ENCODE data around the gene TIMP3. TPM values are rescaled to one million over a fixed set of nuclear protein-coding genes. Genes with fewer than 3 reads are reported as not detected.
"Not testable (repeated sequence)": the region's sequence is repeated elsewhere in the genome, so short reads cannot be mapped to it uniquely, and the experiment has no call there.

Gene TIMP3
- total RNA-seq: 8.7 TPM
- 29.7 TPM for polyA plus RNA-seq
- long read RNA-seq, donor 1, full-length matches to known transcripts: 1 of 1 reads
- long read RNA-seq, donor 1, partial matches to known transcripts: 0 of 1 reads
- long read RNA-seq, donor 1, other reads (novel, unspliced or antisense): 0 of 1 reads
- long read RNA-seq, donor 2, full-length matches to known transcripts: 19 of 19 reads
- long read RNA-seq, donor 2, partial matches to known transcripts: 0 of 19 reads
- long read RNA-seq, donor 2, other reads (novel, unspliced or antisense): 0 of 19 reads
- long read RNA-seq, donor 3, full-length matches to known transcripts: 11 of 29 reads
- long read RNA-seq, donor 3, partial matches to known transcripts: 18 of 29 reads
- long read RNA-seq, donor 3, other reads (novel, unspliced or antisense): 0 of 29 reads
- long read RNA-seq, donor 4, full-length matches to known transcripts: 9 of 9 reads
- long read RNA-seq, donor 4, partial matches to known transcripts: 0 of 9 reads
- long read RNA-seq, donor 4, other reads (novel, unspliced or antisense): 0 of 9 reads
- long read RNA-seq, donor 5, full-length matches to known transcripts: 17 of 17 reads
- long read RNA-seq, donor 5, partial matches to known transcripts: 0 of 17 reads
- long read RNA-seq, donor 5, other reads (novel, unspliced or antisense): 0 of 17 reads
- long read RNA-seq, donor 6, full-length matches to known transcripts: 13 of 13 reads
- long read RNA-seq, donor 6, partial matches to known transcripts: 0 of 13 reads
- long read RNA-seq, donor 6, other reads (novel, unspliced or antisense): 0 of 13 reads
- long read RNA-seq, donor 7, full-length matches to known transcripts: 6 of 6 reads
- long read RNA-seq, donor 7, partial matches to known transcripts: 0 of 6 reads
- long read RNA-seq, donor 7, other reads (novel, unspliced or antisense): 0 of 6 reads
- long read RNA-seq, donor 8, full-length matches to known transcripts: 15 of 15 reads
- long read RNA-seq, donor 8, partial matches to known transcripts: 0 of 15 reads
- long read RNA-seq, donor 8, other reads (novel, unspliced or antisense): 0 of 15 reads
- long read RNA-seq, donor 9, full-length matches to known transcripts: 7 of 7 reads
- long read RNA-seq, donor 9, partial matches to known transcripts: 0 of 7 reads
- long read RNA-seq, donor 9, other reads (novel, unspliced or antisense): 0 of 7 reads
- long read RNA-seq, donor 10, full-length matches to known transcripts: 10 of 10 reads
- long read RNA-seq, donor 10, partial matches to known transcripts: 0 of 10 reads
- long read RNA-seq, donor 10, other reads (novel, unspliced or antisense): 0 of 10 reads

DNA sequence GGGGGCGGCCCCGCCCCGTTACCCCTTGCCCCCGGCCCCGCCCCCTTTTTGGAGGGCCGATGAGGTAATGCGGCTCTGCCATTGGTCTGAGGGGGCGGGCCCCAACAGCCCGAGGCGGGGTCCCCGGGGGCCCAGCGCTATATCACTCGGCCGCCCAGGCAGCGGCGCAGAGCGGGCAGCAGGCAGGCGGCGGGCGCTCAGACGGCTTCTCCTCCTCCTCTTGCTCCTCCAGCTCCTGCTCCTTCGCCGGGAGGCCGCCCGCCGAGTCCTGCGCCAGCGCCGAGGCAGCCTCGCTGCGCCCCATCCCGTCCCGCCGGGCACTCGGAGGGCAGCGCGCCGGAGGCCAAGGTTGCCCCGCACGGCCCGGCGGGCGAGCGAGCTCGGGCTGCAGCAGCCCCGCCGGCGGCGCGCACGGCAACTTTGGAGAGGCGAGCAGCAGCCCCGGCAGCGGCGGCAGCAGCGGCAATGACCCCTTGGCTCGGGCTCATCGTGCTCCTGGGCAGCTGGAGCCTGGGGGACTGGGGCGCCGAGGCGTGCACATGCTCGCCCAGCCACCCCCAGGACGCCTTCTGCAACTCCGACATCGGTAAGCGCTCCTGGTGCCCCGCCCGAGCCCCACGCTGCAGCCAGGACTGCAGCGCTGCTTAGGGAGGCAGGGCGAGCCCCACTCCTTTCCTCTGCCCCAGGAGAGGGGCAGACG, at the start of gene TIMP3:
Gene TIMP3 (plus strand): TSS at position 169 of the 700 bp plus-strand sequence. CDS start 297 bp downstream, at position 466.
- peaks cover 26 to 31% of the 10 kb centered on the region in 2 donors for H3K27me3 ChIP-seq (ENCODE audit: control insufficient read depth in 2 of 2, insufficient read depth in 1 of 2, low read length in 1 of 2)
- H3K4me1 ChIP-seq (ENCODE audit: control insufficient read depth in 2 of 2, insufficient read depth in 2 of 2, low read length in 2 of 2): peaks cover 10 to 26% of the 10 kb centered on the region in 2 donors
- H3K36me3 ChIP-seq (ENCODE audit: control insufficient read depth in 2 of 2, insufficient read depth in 2 of 2, low read length in 1 of 2): no peaks in the 10 kb centered on the region
- no peaks in the 10 kb centered on the region for H3K9me3 ChIP-seq (ENCODE audit: control insufficient read depth in 2 of 2, insufficient read depth in 1 of 2, low read length in 1 of 2)
- H3K27ac ChIP-seq (ENCODE audit: low read depth in 1 of 2, low read length in 1 of 2): no peak within 1 kb of the TSS
- under 1% methylated on average over 72 of the region's 72 CpGs for WGBS
- peak in 4 of 9 donors; percentile 22 to 58 (median 48) for DNase-seq (ENCODE audit: low read depth in 6 of 9, low spot score in 9 of 9)
- H3K4me3 ChIP-seq (ENCODE audit: low read length in 2 of 2): peak within 1 kb of the TSS; percentile 46 to 49

DNA sequence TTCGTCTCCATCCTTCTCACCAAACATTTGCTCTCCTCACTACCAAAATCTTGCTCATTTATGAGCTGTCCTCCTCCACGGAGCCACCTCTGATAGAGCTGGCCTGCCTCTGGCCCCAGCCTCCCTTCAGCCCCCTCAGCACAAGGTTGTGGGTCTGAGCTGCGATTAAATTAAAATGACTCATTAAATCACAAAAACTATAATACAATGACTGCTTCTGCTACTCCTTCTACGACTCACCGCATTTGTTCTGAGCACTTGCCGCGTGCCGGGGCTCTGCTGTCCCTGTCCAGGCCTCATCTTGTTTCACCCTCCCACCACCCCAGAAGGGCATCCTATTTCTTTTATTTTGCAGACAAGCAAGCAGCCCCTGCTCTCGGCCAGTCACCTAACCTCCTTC, 49.2 kb upstream of the TIMP3 start:
- peaks cover 0 to 10% of the 10 kb centered on the region in 2 donors for H3K4me1 ChIP-seq (ENCODE audit: control insufficient read depth in 2 of 2, insufficient read depth in 2 of 2, low read length in 2 of 2)
- no peak for DNase-seq (ENCODE audit: low read depth in 6 of 9, low spot score in 9 of 9)
- no peak overlapping the region for H3K27ac ChIP-seq (ENCODE audit: low read depth in 1 of 2, low read length in 1 of 2)
- H3K4me3 ChIP-seq (ENCODE audit: low read length in 2 of 2): no peak overlapping the region
- H3K9me3 ChIP-seq (ENCODE audit: control insufficient read depth in 2 of 2, insufficient read depth in 1 of 2, low read length in 1 of 2): no peaks in the 10 kb centered on the region
- WGBS: 83% methylated on average over 9 of the region's 9 CpGs
- no peaks in the 10 kb centered on the region for H3K36me3 ChIP-seq (ENCODE audit: control insufficient read depth in 2 of 2, insufficient read depth in 2 of 2, low read length in 1 of 2)
- H3K27me3 ChIP-seq (ENCODE audit: control insufficient read depth in 2 of 2, insufficient read depth in 1 of 2, low read length in 1 of 2): no peaks in the 10 kb centered on the region

DNA sequence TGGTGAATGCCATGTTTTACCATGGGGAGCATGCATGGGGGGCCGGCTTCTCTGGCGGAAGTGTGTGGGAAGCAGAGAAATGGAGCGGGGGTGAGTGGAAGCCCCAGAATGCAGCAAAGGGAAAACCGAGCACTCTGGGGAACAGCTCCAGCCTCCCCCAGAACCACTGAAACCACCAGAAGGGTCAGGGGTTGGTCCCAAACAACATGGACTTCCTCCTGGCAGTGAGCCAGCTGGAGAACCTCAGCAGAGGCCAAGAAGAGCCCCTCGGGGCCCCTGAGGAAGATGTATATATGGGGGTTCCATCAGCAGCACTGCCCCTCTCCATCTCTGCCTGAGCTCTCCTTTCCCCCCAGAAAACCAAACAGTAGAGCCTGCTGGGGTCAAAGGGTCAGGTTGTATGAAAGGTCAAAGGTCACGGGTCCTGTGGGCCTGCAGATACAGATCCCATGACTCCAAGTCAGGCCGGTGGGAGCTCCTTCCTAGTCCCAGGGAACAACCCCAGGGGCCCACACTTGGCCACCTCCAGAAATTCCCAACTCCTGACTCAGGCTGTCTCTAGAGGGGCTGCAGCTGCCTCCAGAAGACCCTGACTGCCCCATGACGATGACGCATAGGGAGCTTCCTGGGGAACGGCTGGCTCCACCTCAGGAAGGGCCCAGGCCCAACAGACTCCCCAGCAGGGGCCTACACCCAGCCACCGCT, 48.5 kb upstream of the TIMP3 start:
- H3K36me3 ChIP-seq (ENCODE audit: control insufficient read depth in 2 of 2, insufficient read depth in 2 of 2, low read length in 1 of 2): no peaks in the 10 kb centered on the region
- DNase-seq (ENCODE audit: low read depth in 6 of 9, low spot score in 9 of 9): no peak
- no peak overlapping the region for H3K4me3 ChIP-seq (ENCODE audit: low read length in 2 of 2)
- no peaks in the 10 kb centered on the region for H3K9me3 ChIP-seq (ENCODE audit: control insufficient read depth in 2 of 2, insufficient read depth in 1 of 2, low read length in 1 of 2)
- H3K27me3 ChIP-seq (ENCODE audit: control insufficient read depth in 2 of 2, insufficient read depth in 1 of 2, low read length in 1 of 2): no peaks in the 10 kb centered on the region
- WGBS: 81% methylated on average over 11 of the region's 11 CpGs
- H3K4me1 ChIP-seq (ENCODE audit: control insufficient read depth in 2 of 2, insufficient read depth in 2 of 2, low read length in 2 of 2): peaks cover 0 to 10% of the 10 kb centered on the region in 2 donors
- H3K27ac ChIP-seq (ENCODE audit: low read depth in 1 of 2, low read length in 1 of 2): no peak overlapping the region

DNA sequence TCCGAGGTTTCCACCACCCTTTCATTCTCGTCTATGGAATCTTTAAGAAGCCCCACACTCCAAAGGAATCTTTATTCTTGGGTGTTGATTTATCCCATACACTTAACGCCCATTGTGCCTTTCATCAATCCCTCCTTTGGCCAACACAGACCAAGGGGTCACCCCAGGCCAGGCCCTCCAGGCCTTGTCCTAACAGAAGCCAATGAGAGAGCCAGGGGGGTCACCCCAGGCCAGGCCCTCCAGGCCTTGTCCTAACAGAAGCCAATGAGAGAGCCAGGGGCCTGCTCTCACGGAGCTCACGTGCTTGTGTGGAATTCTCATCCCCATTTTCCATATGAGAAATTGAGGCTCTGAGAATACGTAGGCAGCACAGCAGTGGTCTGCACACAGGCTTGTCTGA, 47.9 kb upstream of the TIMP3 start:
- Histone ChIP-seq H3K4me3 (ENCODE audit: low read length in 2 of 2) (no peak overlapping the region), H3K9me3 (ENCODE audit: control insufficient read depth in 2 of 2, insufficient read depth in 1 of 2, low read length in 1 of 2) (no peaks in the 10 kb centered on the region), H3K36me3 (ENCODE audit: control insufficient read depth in 2 of 2, insufficient read depth in 2 of 2, low read length in 1 of 2) (no peaks in the 10 kb centered on the region), H3K27ac (ENCODE audit: low read depth in 1 of 2, low read length in 1 of 2) (no peak overlapping the region), H3K4me1 (ENCODE audit: control insufficient read depth in 2 of 2, insufficient read depth in 2 of 2, low read length in 2 of 2) (peaks cover 0 to 10% of the 10 kb centered on the region in 2 donors), H3K27me3 (ENCODE audit: control insufficient read depth in 2 of 2, insufficient read depth in 1 of 2, low read length in 1 of 2) (no peaks in the 10 kb centered on the region)
- no peak for DNase-seq (ENCODE audit: low read depth in 6 of 9, low spot score in 9 of 9)
- 93% methylated on average over 6 of the region's 6 CpGs for WGBS

DNA sequence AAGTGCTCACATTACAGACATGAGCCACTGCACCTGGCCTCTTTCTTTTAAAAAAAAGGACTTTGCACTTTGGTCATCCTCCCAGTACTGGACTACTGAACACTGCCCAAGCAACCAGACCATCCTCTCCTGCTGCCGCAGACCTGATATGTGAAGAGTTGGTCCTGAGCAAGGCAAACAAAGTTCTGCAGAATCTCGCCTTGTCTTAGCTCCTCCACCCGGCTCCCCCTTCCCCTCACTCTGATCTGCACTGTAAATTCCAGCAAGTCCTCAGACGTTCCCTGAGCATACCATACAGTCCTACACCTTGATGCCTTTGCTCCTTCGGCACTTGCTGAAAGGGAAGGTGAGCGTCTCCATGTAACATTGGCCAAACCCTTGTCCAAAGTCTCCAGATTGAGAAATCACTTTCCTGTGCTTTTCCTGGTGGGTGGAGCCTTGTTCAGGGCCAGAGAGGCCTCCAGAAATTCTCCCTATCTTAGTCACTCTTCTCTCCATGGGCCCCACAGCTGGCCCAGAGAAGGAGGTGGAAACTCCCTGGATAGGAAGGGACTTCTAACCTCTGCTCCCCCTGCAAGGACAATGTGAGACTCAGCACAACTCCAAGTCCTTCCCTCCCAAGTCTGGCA, 47.0 kb upstream of the TIMP3 start:
- H3K27ac ChIP-seq (ENCODE audit: low read depth in 1 of 2, low read length in 1 of 2): no peak overlapping the region
- WGBS: 88% methylated on average over 6 of the region's 6 CpGs
- peaks cover 0 to 10% of the 10 kb centered on the region in 2 donors for H3K4me1 ChIP-seq (ENCODE audit: control insufficient read depth in 2 of 2, insufficient read depth in 2 of 2, low read length in 2 of 2)
- DNase-seq (ENCODE audit: low read depth in 6 of 9, low spot score in 9 of 9): no peak
- H3K4me3 ChIP-seq (ENCODE audit: low read length in 2 of 2): no peak overlapping the region
- H3K27me3 ChIP-seq (ENCODE audit: control insufficient read depth in 2 of 2, insufficient read depth in 1 of 2, low read length in 1 of 2): no peaks in the 10 kb centered on the region
- no peaks in the 10 kb centered on the region for H3K9me3 ChIP-seq (ENCODE audit: control insufficient read depth in 2 of 2, insufficient read depth in 1 of 2, low read length in 1 of 2)
- H3K36me3 ChIP-seq (ENCODE audit: control insufficient read depth in 2 of 2, insufficient read depth in 2 of 2, low read length in 1 of 2): no peaks in the 10 kb centered on the region

DNA sequence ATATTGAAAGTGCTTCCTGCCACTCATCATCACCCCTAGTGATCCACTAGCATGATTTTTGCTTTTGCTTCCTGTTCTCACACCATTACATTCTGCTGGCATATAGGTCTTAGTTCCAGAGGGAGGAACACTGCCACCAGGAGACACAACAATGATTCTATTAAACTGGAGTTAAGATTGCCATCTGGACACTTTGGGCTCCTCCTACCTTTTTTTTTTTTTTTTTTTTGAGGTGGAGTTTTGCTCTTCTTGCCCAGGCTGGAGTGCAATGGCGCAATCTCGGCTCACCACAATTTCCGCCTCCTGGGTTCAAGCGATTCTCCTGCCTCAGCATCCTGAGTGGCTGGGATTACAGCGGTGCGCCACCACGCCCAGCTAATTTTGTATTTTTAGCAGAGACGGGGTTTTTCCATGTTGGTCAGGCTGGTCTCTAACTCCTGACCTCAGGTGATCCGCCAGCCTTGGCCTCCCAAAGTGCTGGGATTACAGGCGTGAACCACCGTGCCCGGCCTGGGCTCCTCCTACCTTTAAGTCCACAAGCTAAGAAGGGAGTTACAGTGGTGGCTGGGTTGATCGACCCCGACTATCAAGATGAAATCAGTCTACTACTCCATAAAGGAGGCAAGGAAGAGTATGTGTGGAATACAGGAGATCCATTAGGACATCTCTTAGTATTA, 44.3 kb upstream of the TIMP3 start:
- H3K27me3 ChIP-seq (ENCODE audit: control insufficient read depth in 2 of 2, insufficient read depth in 1 of 2, low read length in 1 of 2); H3K4me3 ChIP-seq (ENCODE audit: low read length in 2 of 2); DNase-seq (ENCODE audit: low read depth in 6 of 9, low spot score in 9 of 9); H3K27ac ChIP-seq (ENCODE audit: low read depth in 1 of 2, low read length in 1 of 2); H3K36me3 ChIP-seq (ENCODE audit: control insufficient read depth in 2 of 2, insufficient read depth in 2 of 2, low read length in 1 of 2); H3K9me3 ChIP-seq (ENCODE audit: control insufficient read depth in 2 of 2, insufficient read depth in 1 of 2, low read length in 1 of 2): not testable (repeated sequence)
- 93% methylated on average over 14 of the region's 14 CpGs for WGBS
- peaks cover 0 to 13% of the 10 kb centered on the region in 2 donors for H3K4me1 ChIP-seq (ENCODE audit: control insufficient read depth in 2 of 2, insufficient read depth in 2 of 2, low read length in 2 of 2)

DNA sequence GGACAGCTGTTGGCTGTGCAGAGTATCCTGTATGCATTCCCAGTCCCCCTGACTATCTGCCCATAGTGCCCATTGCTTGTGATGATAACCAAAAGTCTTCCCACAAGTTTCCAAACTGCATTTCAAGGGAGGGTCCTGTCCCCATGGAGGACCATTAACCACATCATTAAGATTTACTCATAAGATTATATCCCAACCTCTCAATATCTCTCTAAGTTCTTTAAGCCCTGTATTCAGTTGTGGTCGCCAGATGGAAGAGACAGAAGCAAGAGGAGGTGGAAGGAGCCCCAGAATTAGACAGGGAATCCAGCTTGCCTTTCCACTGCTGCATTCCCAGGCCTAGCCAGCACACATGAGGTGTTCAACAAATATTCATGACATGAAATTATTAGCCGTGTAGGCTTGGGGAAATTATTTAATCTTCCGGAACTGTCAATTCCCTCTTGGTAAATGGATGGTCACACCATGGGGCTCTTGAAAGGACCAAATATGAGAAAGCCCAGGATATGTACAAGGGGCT, 42.6 kb upstream of the TIMP3 start:
- no peaks in the 10 kb centered on the region for H3K36me3 ChIP-seq (ENCODE audit: control insufficient read depth in 2 of 2, insufficient read depth in 2 of 2, low read length in 1 of 2)
- 96% methylated on average over 3 of the region's 3 CpGs for WGBS
- no peak for DNase-seq (ENCODE audit: low read depth in 6 of 9, low spot score in 9 of 9)
- H3K9me3 ChIP-seq (ENCODE audit: control insufficient read depth in 2 of 2, insufficient read depth in 1 of 2, low read length in 1 of 2): no peaks in the 10 kb centered on the region
- H3K27me3 ChIP-seq (ENCODE audit: control insufficient read depth in 2 of 2, insufficient read depth in 1 of 2, low read length in 1 of 2): peaks cover 0 to 2% of the 10 kb centered on the region in 2 donors
- peaks cover 0 to 9% of the 10 kb centered on the region in 2 donors for H3K4me1 ChIP-seq (ENCODE audit: control insufficient read depth in 2 of 2, insufficient read depth in 2 of 2, low read length in 2 of 2)
- H3K27ac ChIP-seq (ENCODE audit: low read depth in 1 of 2, low read length in 1 of 2): no peak overlapping the region
- H3K4me3 ChIP-seq (ENCODE audit: low read length in 2 of 2): no peak overlapping the region

Data from thymus (tissue), 14 donors.